Panc1 (cell line): ENCODE results near the gene MGAT1. TPM values are rescaled to one million over a fixed set of nuclear protein-coding genes. Genes with fewer than 3 reads are reported as not detected.

Experiments used
- ATAC-seq: fragments of 200-7000 bp; cut with Tn5 transposase; 2 replicates; pipeline ENCODE4 v1.9.1; 2020; ENCODE audit warnings: mild to moderate bottlenecking, moderate library complexity
- BruUV-seq: library from RNA; stranded (reverse); fragments of 400-500 nt; replicated peaks from 2 replicates; lab custom pipeline; 2021; lab: Mats Ljungman, UMichigan
- CTCF ChIA-PET: fragments of 300-600 bp; sonication (Branson Sonifier 250); formaldehyde crosslinking; loops from one replicate; lab custom pipeline; 2022; ENCODE audit warnings: antibody characterized with exemption; lab: Charles Lee
- POLR2A ChIA-PET: fragments of 300-600 bp; sonication (Branson Sonifier 250); formaldehyde crosslinking; loops from one replicate; lab custom pipeline; 2022; ENCODE audit warnings: antibody characterized with exemption; lab: Charles Lee
- DNase-seq: peaks from one replicate; pipeline ENCODE4 v3.0.0-alpha.2; 2010; ENCODE audit warnings: low read depth, low spot score
- H3K27ac ChIP-seq: 2 replicates; pipeline ENCODE4 v1.5.1; 2011; ENCODE audit warnings: mild to moderate bottlenecking, low read length, inconsistent platforms
- H3K27me3 ChIP-seq: fragments of 200-500 bp; sonication (Bioruptor generic); 2 replicates; pipeline ENCODE4 v1.6.0; 2014; ENCODE audit warnings: low read length, inconsistent platforms; ENCODE audit not compliant: control insufficient read depth, insufficient read depth
- H3K36me3 ChIP-seq: fragments of 200-500 bp; sonication (Bioruptor generic); 2 replicates; pipeline ENCODE4 v1.5.1; 2014; ENCODE audit warnings: inconsistent platforms, mild to moderate bottlenecking, low read length, moderate library complexity; ENCODE audit not compliant: control insufficient read depth, insufficient read depth
- H3K4me1 ChIP-seq: 2 replicates; pipeline ENCODE4 v1.5.1; 2011; ENCODE audit warnings: inconsistent platforms, mild to moderate bottlenecking, low read length, moderate library complexity; ENCODE audit not compliant: control insufficient read depth, insufficient read depth
- H3K4me3 ChIP-seq, 2 experiments: 2 replicates each; pipeline ENCODE4 v1.5.1; 2011 to 2012; ENCODE audit warnings: low read depth in 2 of 2, low read length in 2 of 2, mild to moderate bottlenecking in 2 of 2, inconsistent platforms in 1 of 2, moderate library complexity in 1 of 2
- H3K9me3 ChIP-seq: fragments of 200-500 bp; sonication (Bioruptor generic); 2 replicates; pipeline ENCODE4 v1.5.1; 2014; ENCODE audit warnings: low read depth, mild to moderate bottlenecking, inconsistent platforms, low read length, moderate library complexity; ENCODE audit not compliant: control insufficient read depth, insufficient read depth
- CTCF ChIP-seq: fragments of 450-650 bp; IDR thresholded peaks from 2 replicates; pipeline ENCODE4 v1.5.1; 2017; ENCODE audit warnings: mild to moderate bottlenecking
- POLR2AphosphoS5 ChIP-seq: IDR thresholded peaks from 2 replicates; pipeline ENCODE4 v1.6.1; 2012; ENCODE audit warnings: mild to moderate bottlenecking, low read depth, low read length, moderate library complexity
- REST ChIP-seq, 2 experiments: IDR thresholded peaks; 2 replicates each; pipeline ENCODE4 v1.6.1; 2011 to 2012; ENCODE audit warnings: low read depth in 2 of 2, control low read depth in 1 of 2, low read length in 1 of 2, mild to moderate bottlenecking in 1 of 2, moderate library complexity in 1 of 2; ENCODE audit not compliant: insufficient read depth in 1 of 2
- SIN3A ChIP-seq: IDR thresholded peaks from 2 replicates; pipeline ENCODE4 v1.6.1; 2012; ENCODE audit warnings: low read depth, mild to moderate bottlenecking, low read length, moderate library complexity, borderline replicate concordance; ENCODE audit not compliant: insufficient read depth
- TCF7L2 ChIP-seq: IDR thresholded peaks from 2 replicates; pipeline ENCODE4 v1.6.1; 2011; ENCODE audit warnings: mild to moderate bottlenecking, low read depth, low read length, inconsistent platforms
- in situ Hi-C: cut with HindIII; loops from 2 replicates; pipeline ENCODE4 v1.10.0; 2016; ENCODE audit warnings: low sequenced_read_pairs, low pct_unique_long_range_greater_than_20kb
- intact Hi-C: fragments of 100-400 bp; cut with micrococcal nuclease; formaldehyde crosslinking; loops from one replicate; pipeline ENCODE4 v1.10.0; 2022; ENCODE audit not compliant: unreplicated experiment
- total RNA-seq: library from RNA; stranded (reverse); gene quantifications from one replicate; pipeline ENCODE4 v1.2.1, GENCODE V29; 2021; ENCODE audit not compliant: unreplicated experiment

The MGAT1 gene
- total RNA-seq, 1 experiment from 2014 or later: 113 TPM

- CTCF ChIA-PET: no interaction called here
- intact Hi-C loops: no loop called here
Observed at GRCh38 chr5:180844858-180845257, 42.3 kb upstream of the MGAT1 start.

GRCh38 chr5:180844432-180844831 lies 41.8 kb upstream of the MGAT1 start:
- H3K27ac ChIP-seq: no peak overlapping the region
- CTCF ChIA-PET: no interaction called here
- intact Hi-C loops: no loop called here
- POLR2A ChIA-PET: no interaction called here
- no TSS peak for BruUV-seq
- H3K4me3 ChIP-seq: no peak overlapping the region
- ATAC-seq (no peak), DNase-seq (no peak)
- H3K9me3 ChIP-seq: peaks cover 35% of the 10 kb centered on the region
- no peaks in the 10 kb centered on the region for H3K36me3 ChIP-seq
- TF ChIP-seq REST (IDR thresholded peaks at IDR 0.05; ENCODE audit: insufficient read depth in 1 of 2, low read depth in 2 of 2, low read length in 1 of 2) (no peak), TCF7L2 (no peak), CTCF (no peak), POLR2AphosphoS5 (no peak), SIN3A (no peak)
- H3K27me3 ChIP-seq: no peaks in the 10 kb centered on the region
- in situ Hi-C loops: no loop called here
- H3K4me1 ChIP-seq: no peaks in the 10 kb centered on the region

More at GRCh38 chr5:180844858-180845257, 42.3 kb upstream of the MGAT1 start:
- H3K9me3 ChIP-seq: peaks cover 39% of the 10 kb centered on the region
- in situ Hi-C loops: no loop called here
- ATAC-seq: no peak
- H3K4me3 ChIP-seq: no peak overlapping the region
- no TSS peak for BruUV-seq
- TF ChIP-seq POLR2AphosphoS5 (no peak), REST (IDR thresholded peaks at IDR 0.05; ENCODE audit: insufficient read depth in 1 of 2, low read depth in 2 of 2, low read length in 1 of 2) (no peak), SIN3A (no peak), CTCF (no peak), TCF7L2 (no peak)
- no peak overlapping the region for H3K27ac ChIP-seq
- H3K27me3 ChIP-seq: no peaks in the 10 kb centered on the region
- no peak for DNase-seq
- no peaks in the 10 kb centered on the region for H3K36me3 ChIP-seq
- POLR2A ChIA-PET: no interaction called here
- no peaks in the 10 kb centered on the region for H3K4me1 ChIP-seq
